Upper lobe of left lung (tissue), 6 donors: ENCODE measurements around the gene ZDHHC5. TPM values are rescaled to one million over a fixed set of nuclear protein-coding genes. Genes with fewer than 3 reads are reported as not detected.

Experiments
- ATAC-seq, 2 donors: fragments of 200-7000 bp; cut with Tn5 transposase; one replicate each; pipeline ENCODE4 v1.9.1; 2022; ENCODE audit warnings: mild to moderate bottlenecking in 2 of 2, moderate library complexity in 2 of 2; ENCODE audit not compliant: low FRiP score in 2 of 2
- DNase-seq, 2 donors: peaks; one replicate each; pipeline ENCODE4 v3.0.0-alpha.2; 2019 to 2020
- H3K27ac ChIP-seq, 4 donors: fragments of 200-600 bp; sonication (generic); one replicate each; pipeline ENCODE4 v1.5.1; 2016 to 2019
- H3K27me3 ChIP-seq, 4 donors: fragments of 200-600 bp; sonication (generic); one replicate each; pipeline ENCODE4 v1.5.1; 2017 to 2019
- H3K36me3 ChIP-seq, 4 donors: fragments of 200-600 bp; sonication (generic); one replicate each; pipeline ENCODE4 v1.5.1; 2016 to 2019
- H3K4me1 ChIP-seq, 4 donors: fragments of 200-600 bp; sonication (generic); one replicate each; pipeline ENCODE4 v1.5.1; 2018 to 2019
- H3K4me3 ChIP-seq, 4 donors: fragments of 200-600 bp; sonication (generic); one replicate each; pipeline ENCODE4 v1.5.1; 2017 to 2019; ENCODE audit warnings: mild to moderate bottlenecking in 2 of 4, moderate library complexity in 1 of 4
- H3K9me3 ChIP-seq, 4 donors: fragments of 200-600 bp; sonication (generic); one replicate each; pipeline ENCODE4 v1.5.1; 2018 to 2019
- EP300 ChIP-seq, 4 donors: sonication (generic); formaldehyde crosslinking; IDR thresholded peaks; one replicate each; pipeline ENCODE4 v1.5.1; 2017; ENCODE audit warnings: antibody characterized with exemption in 4 of 4, control low read depth in 2 of 4
- POLR2A ChIP-seq, 4 donors: fragments of 450-650 bp; IDR thresholded peaks; one replicate each; pipeline ENCODE4 v1.5.1; 2016 to 2017; ENCODE audit warnings: antibody characterized with exemption in 4 of 4, mild to moderate bottlenecking in 2 of 4
- POLR2AphosphoS5 ChIP-seq, 2 donors: sonication (generic); formaldehyde crosslinking; IDR thresholded peaks; one replicate each; pipeline ENCODE4 v1.5.1; 2017; ENCODE audit warnings: antibody characterized with exemption in 2 of 2
- WGBS, 2 donors: methylation state at CpG; one replicate each; pipeline ENCODE4 v1.1.5; 2017 to 2018; 5-methylcytosine and 5-hydroxymethylcytosine counted together
- total RNA-seq, 6 donors: library from RNA; depleted of rRNA in 4 of 6; stranded (reverse); fragments of >200 nt in 4 of 6; gene quantifications; one replicate each; pipeline versions ENCODE4 v1.1.0 to v1.2.1, GENCODE V29; 2016 to 2021
- TF ChIP-seq, protein P1 (sequence below), 6 experiments: fragments of 450-650 bp in 4 of 6; fragments of 200-600 bp in 2 of 6; sonication (generic) in 2 of 6; IDR thresholded peaks; one replicate each; pipeline ENCODE4 v1.5.1; 2016 to 2019; ENCODE audit warnings: antibody characterized with exemption in 6 of 6
- donor health status: DM: no; HTN: no; CAD: no; lungs with moderate emphysema.
- donor health status: DM: no; HTN: yes; CAD: no; lungs with severe emphysema.

Gene ZDHHC5
- total RNA-seq, result 10 to 100 TPM; 45.1 to 81.9 (median 58.7) TPM

- peak within 1 kb of the TSS; percentile 71 to 94 (median 74) for H3K4me3 ChIP-seq
- DNase-seq (peak; percentile 98 to 100), ATAC-seq (peak; percentile 96 to 99)
- H3K27me3 ChIP-seq, result no peaks in the 10 kb centered on the region
- peaks cover 0 to 11% (median 9%) of the 10 kb centered on the region in 4 donors for H3K36me3 ChIP-seq
- TF ChIP-seq POLR2AphosphoS5 (IDR thresholded peaks at IDR 0.05), result peak; percentile 76 to 80
- peak in 3 of 4 donors; percentile 59 to 91 (median 90) for TF ChIP-seq POLR2A (IDR thresholded peaks at IDR 0.05)
- no peak for TF ChIP-seq EP300 (IDR thresholded peaks at IDR 0.05)
- TF ChIP-seq, protein P1, sequence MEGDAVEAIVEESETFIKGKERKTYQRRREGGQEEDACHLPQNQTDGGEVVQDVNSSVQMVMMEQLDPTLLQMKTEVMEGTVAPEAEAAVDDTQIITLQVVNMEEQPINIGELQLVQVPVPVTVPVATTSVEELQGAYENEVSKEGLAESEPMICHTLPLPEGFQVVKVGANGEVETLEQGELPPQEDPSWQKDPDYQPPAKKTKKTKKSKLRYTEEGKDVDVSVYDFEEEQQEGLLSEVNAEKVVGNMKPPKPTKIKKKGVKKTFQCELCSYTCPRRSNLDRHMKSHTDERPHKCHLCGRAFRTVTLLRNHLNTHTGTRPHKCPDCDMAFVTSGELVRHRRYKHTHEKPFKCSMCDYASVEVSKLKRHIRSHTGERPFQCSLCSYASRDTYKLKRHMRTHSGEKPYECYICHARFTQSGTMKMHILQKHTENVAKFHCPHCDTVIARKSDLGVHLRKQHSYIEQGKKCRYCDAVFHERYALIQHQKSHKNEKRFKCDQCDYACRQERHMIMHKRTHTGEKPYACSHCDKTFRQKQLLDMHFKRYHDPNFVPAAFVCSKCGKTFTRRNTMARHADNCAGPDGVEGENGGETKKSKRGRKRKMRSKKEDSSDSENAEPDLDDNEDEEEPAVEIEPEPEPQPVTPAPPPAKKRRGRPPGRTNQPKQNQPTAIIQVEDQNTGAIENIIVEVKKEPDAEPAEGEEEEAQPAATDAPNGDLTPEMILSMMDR (IDR thresholded peaks at IDR 0.05), result peak; percentile 47 to 87 (median 80)
- H3K27ac ChIP-seq, result peak within 1 kb of the TSS; percentile 96 to 99 (median 98)
- WGBS, 2 donors, result 0 to 1% methylated on average over 28 to 94 of the region's 96 CpGs
- H3K4me1 ChIP-seq, result peaks cover 18 to 31% (median 26%) of the 10 kb centered on the region in 4 donors
- no peaks in the 10 kb centered on the region for H3K9me3 ChIP-seq
These were observed at the start of gene ZDHHC5 for GRCh38 chr11:57667736-57668433. ZDHHC5 (plus strand) TSS chr11:57668114; CDS start chr11:57673091, 4,977 bp downstream.

DNA sequence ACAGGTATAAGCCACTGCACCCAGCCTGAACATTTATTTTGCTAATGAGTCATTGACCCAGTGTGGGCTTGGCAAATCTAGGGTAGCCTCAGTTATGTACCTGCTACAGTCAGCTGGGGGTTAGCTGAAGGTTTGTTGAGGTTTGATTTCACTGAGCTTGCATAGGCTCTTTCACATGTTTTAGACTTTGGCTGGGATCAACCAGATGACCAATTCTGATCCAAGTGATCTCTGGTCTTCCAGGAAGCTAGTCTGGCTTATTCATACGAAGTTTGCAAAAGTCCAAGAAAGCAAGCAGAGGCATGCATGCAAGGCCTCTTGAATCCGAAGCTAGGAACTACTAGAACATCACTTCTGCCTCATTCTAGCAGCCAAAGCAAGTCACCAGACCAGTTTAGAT, 49.5 kb upstream of the ZDHHC5 start:
- DNase-seq, result no peak
- Histone ChIP-seq H3K36me3 (peaks cover 11 to 48% (median 21%) of the 10 kb centered on the region in 4 donors), H3K27ac (no peak overlapping the region), H3K27me3 (no peaks in the 10 kb centered on the region), H3K9me3 (peaks cover 0 to 9% (median 3%) of the 10 kb centered on the region in 4 donors), H3K4me3 (no peak overlapping the region), H3K4me1 (no peaks in the 10 kb centered on the region)
- ATAC-seq, result no peak
- 78 to 86% methylated on average over 2 of the region's 2 CpGs for WGBS, 2 donors
- TF ChIP-seq POLR2A (IDR thresholded peaks at IDR 0.05) (no peak), EP300 (IDR thresholded peaks at IDR 0.05) (no peak), POLR2AphosphoS5 (IDR thresholded peaks at IDR 0.05) (no peak)
- TF ChIP-seq, protein P1 (IDR thresholded peaks at IDR 0.05), result no peak

DNA sequence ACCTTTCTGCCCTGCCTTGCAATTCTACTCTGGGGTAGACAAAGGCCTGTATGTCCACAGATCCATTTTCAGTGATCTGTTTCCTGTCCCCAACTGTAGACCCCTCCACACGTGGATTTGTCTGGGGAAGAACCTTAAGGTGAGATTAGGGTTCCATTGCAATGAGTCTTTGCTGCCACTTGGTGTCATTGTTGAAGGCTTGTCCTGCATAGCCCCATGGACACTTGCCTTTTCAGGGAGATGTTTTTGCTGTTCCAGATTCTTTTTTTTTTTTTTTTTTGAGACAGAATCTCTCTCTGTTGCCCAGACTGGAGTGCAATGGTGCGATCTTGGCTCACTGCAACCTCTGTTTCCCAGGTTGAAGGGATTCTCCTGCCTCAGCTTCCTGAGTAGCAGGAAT, 48.6 kb upstream of the ZDHHC5 start:
- TF ChIP-seq POLR2A (IDR thresholded peaks at IDR 0.05), result no peak
- TF ChIP-seq, protein P1 (IDR thresholded peaks at IDR 0.05), result no peak
- no peak for TF ChIP-seq EP300 (IDR thresholded peaks at IDR 0.05)
- no peak for TF ChIP-seq POLR2AphosphoS5 (IDR thresholded peaks at IDR 0.05)
- no peak overlapping the region for H3K4me3 ChIP-seq
- ATAC-seq (no peak), DNase-seq (no peak)
- H3K9me3 ChIP-seq, result peaks cover 0 to 9% (median 3%) of the 10 kb centered on the region in 4 donors
- WGBS, 2 donors, result 91 to 94% methylated on average over 2 of the region's 2 CpGs
- no peak overlapping the region for H3K27ac ChIP-seq
- no peaks in the 10 kb centered on the region for H3K4me1 ChIP-seq
- H3K27me3 ChIP-seq, result no peaks in the 10 kb centered on the region
- peaks cover 4 to 39% (median 12%) of the 10 kb centered on the region in 4 donors for H3K36me3 ChIP-seq

GRCh38 chr11:57620467-57620866, 47.4 kb upstream of the ZDHHC5 start:
- TF ChIP-seq EP300 (IDR thresholded peaks at IDR 0.05), result no peak
- no peak for TF ChIP-seq POLR2A (IDR thresholded peaks at IDR 0.05)
- TF ChIP-seq, protein P1 (IDR thresholded peaks at IDR 0.05), result no peak
- TF ChIP-seq POLR2AphosphoS5 (IDR thresholded peaks at IDR 0.05), result no peak
- no peak overlapping the region for H3K4me3 ChIP-seq
- ATAC-seq (no peak), DNase-seq (no peak)
- peaks cover 0 to 9% (median 3%) of the 10 kb centered on the region in 4 donors for H3K9me3 ChIP-seq
- no peaks in the 10 kb centered on the region for H3K27me3 ChIP-seq
- H3K36me3 ChIP-seq, result peaks cover 0 to 27% (median 4%) of the 10 kb centered on the region in 4 donors
- no peak overlapping the region for H3K27ac ChIP-seq
- no peaks in the 10 kb centered on the region for H3K4me1 ChIP-seq
